PC-3 (cell line): ENCODE results near the gene MMRN2. TPM values are rescaled to one million over a fixed set of nuclear protein-coding genes. Genes with fewer than 3 reads are reported as not detected.
"Not testable (repeated sequence)": the region's sequence is repeated elsewhere in the genome, so short reads cannot be mapped to it uniquely, and the experiment has no call there.

Source experiments
- ATAC-seq: fragments of 200-7000 bp; cut with Tn5 transposase; 2 replicates; pipeline ENCODE4 v1.9.1; 2020; ENCODE audit warnings: mild to moderate bottlenecking, moderate library complexity
- BruUV-seq: library from RNA; stranded (reverse); fragments of 400-500 nt; replicated peaks from 2 replicates; lab custom pipeline; 2021; lab: Mats Ljungman, UMichigan
- CTCF ChIA-PET: fragments of 300-600 bp; sonication (Branson Sonifier 250); formaldehyde crosslinking; loops from one replicate; lab custom pipeline; 2022; ENCODE audit warnings: antibody characterized with exemption; lab: Charles Lee
- POLR2A ChIA-PET: fragments of 300-600 bp; sonication (Branson Sonifier 250); formaldehyde crosslinking; loops from one replicate; lab custom pipeline; 2022; ENCODE audit warnings: antibody characterized with exemption; ENCODE audit not compliant: unreplicated experiment; lab: Charles Lee
- DNase-seq: peaks from one replicate; pipeline ENCODE4 v3.0.0-alpha.2; 2015
- H2AFZ ChIP-seq: fragments of 300-600 bp; sonication (generic); 2 replicates; pipeline ENCODE4 v1.6.0; 2016; ENCODE audit warnings: antibody characterized with exemption, low read length
- H3F3A ChIP-seq: fragments of 300-600 bp; sonication (generic); one replicate; pipeline ENCODE4 v1.6.0; 2017; ENCODE audit warnings: antibody characterized with exemption, low read length, control low read depth, mild to moderate bottlenecking; ENCODE audit not compliant: unreplicated experiment
- H3K27ac ChIP-seq: fragments of 300-600 bp; sonication (generic); 2 replicates; pipeline ENCODE4 v1.5.1; 2016; ENCODE audit warnings: mild to moderate bottlenecking, low read length
- H3K27me3 ChIP-seq: fragments of 300-600 bp; sonication (generic); 2 replicates; pipeline ENCODE4 v1.6.1; 2016; ENCODE audit warnings: low read length, mixed read lengths
- H3K36me3 ChIP-seq: fragments of 300-600 bp; sonication (generic); 2 replicates; pipeline ENCODE4 v1.6.1; 2016; ENCODE audit warnings: low read depth, mixed run types, low read length, mixed read lengths
- H3K4me1 ChIP-seq: fragments of 300-600 bp; sonication (generic); 2 replicates; pipeline ENCODE4 v1.5.1; 2016; ENCODE audit warnings: low read length; ENCODE audit not compliant: insufficient read depth
- H3K4me2 ChIP-seq: fragments of 300-600 bp; sonication (generic); 2 replicates; pipeline ENCODE4 v1.6.0; 2016; ENCODE audit warnings: low read length
- H3K4me3 ChIP-seq: fragments of 300-600 bp; sonication (generic); 2 replicates; pipeline ENCODE4 v1.5.1; 2016; ENCODE audit warnings: mild to moderate bottlenecking, low read length, mixed read lengths
- H3K79me2 ChIP-seq: fragments of 300-600 bp; sonication (generic); 2 replicates; pipeline ENCODE4 v1.6.1; 2017; ENCODE audit warnings: low read length, mixed read lengths
- H3K9ac ChIP-seq: fragments of 300-600 bp; sonication (generic); 2 replicates; pipeline ENCODE4 v1.6.0; 2016; ENCODE audit warnings: mild to moderate bottlenecking, low read length
- H3K9me2 ChIP-seq: fragments of 300-600 bp; sonication (generic); replicated peaks from 2 replicates; pipeline ENCODE4 v1.6.1; 2016; ENCODE audit warnings: mixed run types, low read length, mixed read lengths
- H3K9me3 ChIP-seq: fragments of 300-600 bp; sonication (generic); 2 replicates; pipeline ENCODE4 v1.6.1; 2016; ENCODE audit warnings: low read length, mixed read lengths
- H4K20me1 ChIP-seq: fragments of 300-600 bp; sonication (generic); 2 replicates; pipeline ENCODE4 v1.6.1; 2016; ENCODE audit warnings: low read length, mixed read lengths
- CTCF ChIP-seq: fragments of 300-600 bp; sonication (generic); conservative IDR thresholded peaks from 2 replicates; pipeline ENCODE4 v1.5.1; 2017; ENCODE audit warnings: antibody characterized with exemption, low read depth, mild to moderate bottlenecking, low read length
- EZH2 ChIP-seq: fragments of 300-600 bp; sonication (generic); IDR thresholded peaks from one replicate; pipeline ENCODE4 v1.6.1; 2017; ENCODE audit warnings: antibody characterized with exemption, mild to moderate bottlenecking, low read length; ENCODE audit not compliant: unreplicated experiment
- EZH2phosphoT487 ChIP-seq: fragments of 300-600 bp; sonication (generic); IDR thresholded peaks from 2 replicates; pipeline ENCODE4 v1.6.1; 2018; ENCODE audit warnings: mild to moderate bottlenecking, antibody characterized with exemption, low read length, borderline replicate concordance
- intact Hi-C: fragments of 100-400 bp; cut with micrococcal nuclease; formaldehyde crosslinking; loops from 2 replicates; pipeline ENCODE4 v1.9.0; 2023
- total RNA-seq: library from RNA; depleted of rRNA; stranded (reverse); fragments of >200 nt; gene quantifications from 2 replicates; pipeline ENCODE4 v1.2.3, GENCODE V29; 2014

MMRN2 gene
- total RNA-seq, 1 experiment from 2014 or later: 1.9 TPM

- no peaks in the 10 kb centered on the region for H3K27me3 ChIP-seq
- H3K36me3 ChIP-seq: no peaks in the 10 kb centered on the region
- ATAC-seq: no peak
- H3K79me2 ChIP-seq: no peaks in the 10 kb centered on the region
- H3K9me2 ChIP-seq: no peaks in the 10 kb centered on the region
- no peak overlapping the region for H3K4me3 ChIP-seq
- intact Hi-C loops: no loop called here
- DNase-seq: no peak
- no peak for TF ChIP-seq EZH2phosphoT487
- TF ChIP-seq CTCF: no peak
- no peak for TF ChIP-seq EZH2
- H3K4me1 ChIP-seq: peaks cover 13% of the 10 kb centered on the region
- no peak overlapping the region for H2AFZ ChIP-seq
- no peak overlapping the region for H3K27ac ChIP-seq
- no peak overlapping the region for H3K4me2 ChIP-seq
- ChIA-PET POLR2A (no interaction called here), CTCF (no interaction called here)
- H4K20me1 ChIP-seq: no peaks in the 10 kb centered on the region
- no TSS peak for BruUV-seq
- no peaks in the 10 kb centered on the region for H3K9me3 ChIP-seq
- H3K9ac ChIP-seq: no peak overlapping the region
- no peaks in the 10 kb centered on the region for H3F3A ChIP-seq
Observed at GRCh38 chr10:86954681-86955500, 2.5 kb downstream of the MMRN2 start.

DNA sequence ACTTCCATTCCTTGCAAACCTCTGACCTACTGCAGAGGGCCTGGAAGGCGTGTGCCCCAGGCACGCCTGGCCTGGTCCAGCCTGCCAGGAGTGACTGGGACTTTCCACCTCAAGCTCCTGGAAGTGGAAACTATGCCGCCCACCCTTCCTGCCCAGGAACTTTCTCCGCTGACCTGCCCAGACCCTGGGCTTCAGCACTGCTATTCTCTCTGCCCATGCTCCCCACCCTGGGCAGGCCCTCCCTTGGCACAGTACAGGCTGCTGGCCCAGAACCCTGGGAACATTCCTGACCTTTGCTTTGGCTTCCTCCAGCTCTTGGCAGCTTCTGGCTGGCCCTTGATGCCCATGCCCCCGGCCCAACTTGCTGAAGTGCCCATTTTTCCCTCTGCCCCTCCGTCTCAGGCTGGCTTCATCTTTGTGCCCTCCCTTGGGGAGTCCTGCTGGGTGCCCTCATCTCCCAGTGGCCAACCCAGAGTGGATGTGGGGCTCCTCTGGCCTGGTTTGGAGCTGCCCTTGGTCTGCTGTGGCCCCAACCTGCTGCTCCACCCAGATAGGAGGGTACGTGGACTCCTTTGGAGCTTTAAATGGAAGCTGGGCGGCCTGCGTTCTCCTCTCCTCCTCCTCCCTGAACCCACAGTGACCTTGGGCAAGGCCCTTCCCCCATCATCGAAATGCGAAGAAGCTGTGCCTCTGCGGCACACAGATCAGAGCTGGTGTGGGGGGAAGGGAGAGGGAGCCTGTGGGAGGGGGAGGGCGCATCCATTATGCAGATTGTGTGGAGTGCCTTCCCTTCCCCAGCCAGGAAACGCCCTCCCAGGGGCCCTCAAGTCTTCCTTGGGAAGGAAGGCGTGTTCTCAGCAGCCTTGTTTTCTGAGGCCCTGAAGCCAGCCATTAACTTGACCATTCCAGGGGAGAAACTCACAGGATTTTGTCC lies 3.4 kb downstream of the MMRN2 start:
- no TSS peak for BruUV-seq
- POLR2A ChIA-PET: no interaction called here
- H3K9ac ChIP-seq: no peak overlapping the region
- H3K27ac ChIP-seq: no peak overlapping the region
- H3K4me3 ChIP-seq: no peak overlapping the region
- H3K4me2 ChIP-seq: no peak overlapping the region
- H3K79me2 ChIP-seq: no peaks in the 10 kb centered on the region
- intact Hi-C loops: no loop called here
- no peaks in the 10 kb centered on the region for H3K9me3 ChIP-seq
- no peaks in the 10 kb centered on the region for H3K9me2 ChIP-seq
- DNase-seq (no peak), ATAC-seq (no peak; the same call in 1 of the 2 replicates)
- TF ChIP-seq EZH2 (no peak), CTCF (no peak), EZH2phosphoT487 (no peak)
- H2AFZ ChIP-seq: no peak overlapping the region
- no peaks in the 10 kb centered on the region for H3F3A ChIP-seq
- H3K27me3 ChIP-seq: no peaks in the 10 kb centered on the region
- CTCF ChIA-PET: no interaction called here
- no peaks in the 10 kb centered on the region for H4K20me1 ChIP-seq
- no peaks in the 10 kb centered on the region for H3K36me3 ChIP-seq
- H3K4me1 ChIP-seq: peaks cover 5% of the 10 kb centered on the region

- BruUV-seq, H3K27me3 ChIP-seq, POLR2A ChIA-PET, H3K4me3 ChIP-seq, H3K9me3 ChIP-seq, H3K79me2 ChIP-seq, DNase-seq, H3K36me3 ChIP-seq, H3K27ac ChIP-seq, H2AFZ ChIP-seq, H3K9me2 ChIP-seq, H3K4me2 ChIP-seq, ATAC-seq, H3K9ac ChIP-seq, intact Hi-C loops, H3F3A ChIP-seq, H4K20me1 ChIP-seq, H3K4me1 ChIP-seq, CTCF ChIA-PET: not testable (repeated sequence)
Observed at GRCh38 chr10:86952697-86953096, 4.7 kb downstream of the MMRN2 start.
